Measurements from ENCODE around the gene MPST.

Gene MPST

DNA sequence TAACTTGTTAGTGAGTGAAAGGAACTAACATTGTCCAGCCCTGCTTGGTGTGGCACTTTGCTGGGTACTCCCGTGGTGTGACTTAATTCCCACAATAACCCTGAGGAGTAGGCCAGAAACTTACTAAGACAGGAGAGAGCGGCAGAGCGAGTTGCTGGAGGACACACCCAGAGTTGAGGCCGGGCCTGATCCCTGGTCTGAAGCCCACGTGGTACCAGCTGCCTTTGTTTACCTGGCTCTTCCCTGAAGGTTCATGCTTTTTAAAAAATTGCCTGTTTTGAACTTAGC lies 594 bp downstream of the MPST start:
- Histone ChIP-seq H4K20me1 (ENCODE audit: control insufficient read depth, insufficient read depth, low read depth, low read length) (no peaks in the 10 kb centered on the region), H3K27me3 (ENCODE audit: control insufficient read depth, low read length) (no peaks in the 10 kb centered on the region), H3F3A (ENCODE audit: control insufficient read depth, insufficient read depth) (no peaks in the 10 kb centered on the region), H3K9me3 (ENCODE audit: control insufficient read depth, insufficient read depth, low read length) (no peaks in the 10 kb centered on the region), H3K36me3 (ENCODE audit: control insufficient read depth, low read length) (peaks cover 10% of the 10 kb centered on the region), H3K9me2 (replicated peaks; ENCODE audit: control insufficient read depth, low read length) (no peaks in the 10 kb centered on the region), H3K27ac (ENCODE audit: low read depth, low read length) (peak overlapping the region; percentile 32), H3K4me1 (ENCODE audit: control insufficient read depth, low read length) (peaks cover 17% of the 10 kb centered on the region), H3K79me2 (ENCODE audit: control insufficient read depth, low read length) (peaks cover 18% of the 10 kb centered on the region), H3K4me2 (ENCODE audit: low read length) (peak overlapping the region; percentile 87), H3K4me3 (ENCODE audit: low read length) (peak overlapping the region; percentile 94)
- TF ChIP-seq EZH2phosphoT487 (IDR thresholded peaks at IDR 0.05; ENCODE audit: borderline replicate concordance, low read length) = no peak
- TF ChIP-seq, protein P1, sequence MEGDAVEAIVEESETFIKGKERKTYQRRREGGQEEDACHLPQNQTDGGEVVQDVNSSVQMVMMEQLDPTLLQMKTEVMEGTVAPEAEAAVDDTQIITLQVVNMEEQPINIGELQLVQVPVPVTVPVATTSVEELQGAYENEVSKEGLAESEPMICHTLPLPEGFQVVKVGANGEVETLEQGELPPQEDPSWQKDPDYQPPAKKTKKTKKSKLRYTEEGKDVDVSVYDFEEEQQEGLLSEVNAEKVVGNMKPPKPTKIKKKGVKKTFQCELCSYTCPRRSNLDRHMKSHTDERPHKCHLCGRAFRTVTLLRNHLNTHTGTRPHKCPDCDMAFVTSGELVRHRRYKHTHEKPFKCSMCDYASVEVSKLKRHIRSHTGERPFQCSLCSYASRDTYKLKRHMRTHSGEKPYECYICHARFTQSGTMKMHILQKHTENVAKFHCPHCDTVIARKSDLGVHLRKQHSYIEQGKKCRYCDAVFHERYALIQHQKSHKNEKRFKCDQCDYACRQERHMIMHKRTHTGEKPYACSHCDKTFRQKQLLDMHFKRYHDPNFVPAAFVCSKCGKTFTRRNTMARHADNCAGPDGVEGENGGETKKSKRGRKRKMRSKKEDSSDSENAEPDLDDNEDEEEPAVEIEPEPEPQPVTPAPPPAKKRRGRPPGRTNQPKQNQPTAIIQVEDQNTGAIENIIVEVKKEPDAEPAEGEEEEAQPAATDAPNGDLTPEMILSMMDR (IDR thresholded peaks at IDR 0.05; ENCODE audit: low read depth, low read length, poor library complexity, severe bottlenecking) = no peak

DNA sequence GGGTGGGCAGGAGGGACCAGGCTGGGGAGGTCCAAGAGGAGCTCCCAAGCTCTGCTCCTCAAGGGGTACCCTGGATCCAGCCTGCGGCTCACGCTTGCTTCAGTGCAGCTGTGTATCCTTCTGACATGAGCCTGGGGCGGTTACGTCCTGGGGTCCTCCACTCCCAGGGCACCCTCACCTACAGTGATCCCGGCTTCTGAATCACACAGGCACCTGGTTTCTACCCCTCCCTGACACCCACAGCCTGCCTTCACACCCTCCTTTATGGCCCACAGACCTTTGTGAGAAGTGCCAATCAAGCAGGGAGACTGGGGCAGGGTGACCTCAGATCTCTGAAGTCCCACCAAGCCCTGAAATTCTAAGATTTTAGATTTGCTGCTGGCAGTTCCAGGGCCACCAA lies 1.5 kb downstream of the MPST start:
- Histone ChIP-seq H3K4me3 (ENCODE audit: low read length) (peak overlapping the region; percentile 94), H3K27ac (ENCODE audit: low read depth, low read length) (no peak overlapping the region), H3K36me3 (ENCODE audit: control insufficient read depth, low read length) (peaks cover 12% of the 10 kb centered on the region), H3K9me3 (ENCODE audit: control insufficient read depth, insufficient read depth, low read length) (no peaks in the 10 kb centered on the region), H3K4me2 (ENCODE audit: low read length) (peak overlapping the region; percentile 87; the same call in 1 of the 2 replicates), H3F3A (ENCODE audit: control insufficient read depth, insufficient read depth) (no peaks in the 10 kb centered on the region), H3K9me2 (replicated peaks; ENCODE audit: control insufficient read depth, low read length) (no peaks in the 10 kb centered on the region), H3K27me3 (ENCODE audit: control insufficient read depth, low read length) (no peaks in the 10 kb centered on the region), H4K20me1 (ENCODE audit: control insufficient read depth, insufficient read depth, low read depth, low read length) (no peaks in the 10 kb centered on the region), H3K79me2 (ENCODE audit: control insufficient read depth, low read length) (peaks cover 18% of the 10 kb centered on the region), H3K4me1 (ENCODE audit: control insufficient read depth, low read length) (peaks cover 17% of the 10 kb centered on the region)
- TF ChIP-seq, protein P1 (IDR thresholded peaks at IDR 0.05; ENCODE audit: low read depth, low read length, poor library complexity, severe bottlenecking) = no peak
- TF ChIP-seq EZH2phosphoT487 (IDR thresholded peaks at IDR 0.05; ENCODE audit: borderline replicate concordance, low read length) = no peak

DNA sequence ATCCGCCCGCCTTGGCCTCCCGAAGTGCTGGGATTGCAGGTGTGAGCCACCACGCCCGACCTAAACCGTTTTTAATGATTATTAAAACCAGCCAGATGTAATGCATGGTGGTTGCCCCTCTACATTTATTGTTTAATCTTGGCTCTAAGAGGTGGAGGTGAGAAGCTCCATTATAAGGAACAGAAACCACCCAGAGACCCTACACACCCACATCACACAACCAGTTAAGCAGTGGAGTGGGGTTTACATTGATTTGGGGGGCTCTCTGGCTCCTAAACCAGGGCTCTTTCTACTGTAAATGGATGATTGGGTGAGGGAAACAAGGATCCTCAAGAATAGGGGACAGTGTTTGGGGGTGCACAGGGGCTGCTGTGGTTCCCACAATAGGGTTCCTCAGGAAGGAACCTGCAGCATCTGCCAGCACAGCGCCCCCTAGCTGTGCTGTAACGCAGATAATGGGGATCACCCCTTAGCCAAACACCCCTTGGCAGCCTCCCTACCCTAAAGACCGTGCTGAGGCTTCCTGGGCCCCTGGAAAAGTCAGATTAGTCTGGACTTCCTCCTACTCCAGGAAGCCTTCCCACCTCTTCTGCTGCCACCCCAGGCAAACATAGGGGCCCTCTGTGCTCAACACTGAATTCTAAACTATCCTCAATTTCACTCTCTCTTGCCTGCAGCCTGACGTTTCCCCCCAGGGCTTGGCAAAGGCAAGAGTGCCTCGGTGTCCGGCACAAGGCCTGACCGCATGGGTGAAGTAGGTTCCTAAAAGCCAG lies 2.4 kb downstream of the MPST start:
- H4K20me1 ChIP-seq (ENCODE audit: control insufficient read depth, insufficient read depth, low read depth, low read length) = no peaks in the 10 kb centered on the region
- H3K4me2 ChIP-seq (ENCODE audit: low read length) = peak overlapping the region; percentile 43
- H3K27ac ChIP-seq (ENCODE audit: low read depth, low read length) = no peak overlapping the region
- H3K9me2 ChIP-seq (replicated peaks; ENCODE audit: control insufficient read depth, low read length) = no peaks in the 10 kb centered on the region
- H3K36me3 ChIP-seq (ENCODE audit: control insufficient read depth, low read length) = peaks cover 12% of the 10 kb centered on the region
- TF ChIP-seq EZH2phosphoT487 (IDR thresholded peaks at IDR 0.05; ENCODE audit: borderline replicate concordance, low read length) = no peak
- TF ChIP-seq, protein P1 (IDR thresholded peaks at IDR 0.05; ENCODE audit: low read depth, low read length, poor library complexity, severe bottlenecking) = peak; percentile 98
- H3K4me1 ChIP-seq (ENCODE audit: control insufficient read depth, low read length) = peaks cover 17% of the 10 kb centered on the region
- H3K9me3 ChIP-seq (ENCODE audit: control insufficient read depth, insufficient read depth, low read length) = no peaks in the 10 kb centered on the region
- H3K27me3 ChIP-seq (ENCODE audit: control insufficient read depth, low read length) = no peaks in the 10 kb centered on the region
- H3F3A ChIP-seq (ENCODE audit: control insufficient read depth, insufficient read depth) = no peaks in the 10 kb centered on the region
- H3K79me2 ChIP-seq (ENCODE audit: control insufficient read depth, low read length) = peaks cover 18% of the 10 kb centered on the region
- no peak overlapping the region for H3K4me3 ChIP-seq (ENCODE audit: low read length)
